Fibroblast of lung (primary cell): ENCODE data around the gene TIMM8A. TPM values are rescaled to one million over a fixed set of nuclear protein-coding genes. Genes with fewer than 3 reads are reported as not detected.

Experiments used
- DNase-seq, 2 donors: peaks; one replicate each; pipeline versions ENCODE4 v3.0.0 to v3.0.0-alpha.2; 2010; ENCODE audit warnings: low read depth in 2 of 2
- H2AFZ ChIP-seq: 2 replicates; pipeline ENCODE4 v1.5.1; 2012; ENCODE audit warnings: low read length, control low read depth, inconsistent platforms
- H3K27ac ChIP-seq: 2 replicates; pipeline ENCODE4 v1.5.1; 2011; ENCODE audit warnings: low read length, control low read depth; ENCODE audit not compliant: insufficient read depth
- H3K27me3 ChIP-seq: 2 replicates; pipeline ENCODE4 v1.5.1; 2011; ENCODE audit warnings: mild to moderate bottlenecking, low read length; ENCODE audit not compliant: control insufficient read depth, insufficient read depth
- H3K36me3 ChIP-seq: 2 replicates; pipeline ENCODE4 v1.5.1; 2011; ENCODE audit warnings: low read length; ENCODE audit not compliant: control insufficient read depth, insufficient read depth
- H3K4me1 ChIP-seq: 2 replicates; pipeline ENCODE4 v1.5.1; 2011; ENCODE audit warnings: low read length; ENCODE audit not compliant: control insufficient read depth, insufficient read depth; ENCODE audit errors: extremely low read depth
- H3K4me2 ChIP-seq: 2 replicates; pipeline ENCODE4 v1.5.1; 2011; ENCODE audit warnings: low read length, control low read depth; ENCODE audit not compliant: insufficient read depth; ENCODE audit errors: extremely low read depth
- H3K4me3 ChIP-seq, 4 experiments: fragments of 200-600 bp in 1 of 4; sonication (generic) in 1 of 4; replicated peaks in 1 of 4; 2 replicates each; pipeline ENCODE4 v1.5.1; 2011 to 2016; ENCODE audit warnings: low read length in 4 of 4, low read depth in 3 of 4, mild to moderate bottlenecking in 3 of 4, control low read depth in 2 of 4, inconsistent platforms in 1 of 4, mixed read lengths in 1 of 4; ENCODE audit not compliant: insufficient read depth in 1 of 4; ENCODE audit errors: control extremely low read depth in 1 of 4
- H3K79me2 ChIP-seq: 2 replicates; pipeline ENCODE4 v1.5.1; 2012; ENCODE audit warnings: mild to moderate bottlenecking, low read length, inconsistent platforms; ENCODE audit not compliant: control insufficient read depth, insufficient read depth
- H3K9ac ChIP-seq: 2 replicates; pipeline ENCODE4 v1.5.1; 2011; ENCODE audit warnings: mild to moderate bottlenecking, low read length, control low read depth; ENCODE audit not compliant: insufficient read depth
- H3K9me3 ChIP-seq: 2 replicates; pipeline ENCODE4 v1.5.1; 2012; ENCODE audit warnings: low read depth, low read length; ENCODE audit not compliant: control insufficient read depth, insufficient read depth
- H4K20me1 ChIP-seq: 2 replicates; pipeline ENCODE4 v1.5.1; 2011; ENCODE audit warnings: low read length; ENCODE audit not compliant: control insufficient read depth, insufficient read depth; ENCODE audit errors: extremely low read depth
- CTCF ChIP-seq, 2 donors: IDR thresholded peaks in 1 of 2; conservative IDR thresholded peaks in 1 of 2; 1 replicate in 1 of 2; 2 replicates in 1 of 2; pipeline ENCODE4 v1.5.1; 2011 to 2012; ENCODE audit warnings: low read length in 2 of 2, control low read depth in 1 of 2, inconsistent platforms in 1 of 2, low read depth in 1 of 2, mild to moderate bottlenecking in 1 of 2
- EZH2 ChIP-seq: IDR thresholded peaks from 2 replicates; pipeline ENCODE4 v1.5.1; 2012; ENCODE audit warnings: low read length, control low read depth, mild to moderate bottlenecking; ENCODE audit errors: missing control alignments
- polyA plus RNA-seq, 2 donors: library from polyadenylated mRNA; depleted of rRNA in 1 of 2; stranded (reverse) in 1 of 2; unstranded in 1 of 2; fragments of >200 nt; gene quantifications; 2 replicates each; pipeline ENCODE4 v1.2.1, GENCODE V29; 2011 to 2012; ENCODE audit warnings: missing spikeins in 1 of 2
- total RNA-seq: library from RNA; depleted of rRNA; stranded (reverse); fragments of >200 nt; gene quantifications from 2 replicates; pipeline ENCODE4 v1.2.1, GENCODE V29; 2014

TIMM8A gene
- total and polyA plus RNA-seq, 2 donors (not counting 1 experiment from before 2014, with no cell fraction given): 3.0 to 7.7 TPM

GRCh38 chrX:101357166-101357795, 8.7 kb upstream of the TIMM8A start:
- Histone ChIP-seq H3K79me2 (no peaks in the 10 kb centered on the region), H3K4me2 (no peak overlapping the region), H3K36me3 (no peaks in the 10 kb centered on the region), H2AFZ (no peak overlapping the region), H3K27ac (no peak overlapping the region), H3K9me3 (no peaks in the 10 kb centered on the region), H3K4me3 (no peak overlapping the region), H3K4me1 (no peaks in the 10 kb centered on the region), H3K9ac (no peak overlapping the region), H4K20me1 (no peaks in the 10 kb centered on the region), H3K27me3 (no peaks in the 10 kb centered on the region)
- no peak for TF ChIP-seq EZH2
- peak; percentile 28 to 42 for TF ChIP-seq CTCF (conservative IDR thresholded peaks at IDR 0.05 in 1 of 2, IDR thresholded peaks at IDR 0.05 in 1 of 2; ENCODE audit: low read depth in 1 of 2, low read length in 2 of 2)
- DNase-seq: peak in 1 of 2 donors; percentile 2

- Histone ChIP-seq H4K20me1 (no peaks in the 10 kb centered on the region), H3K36me3 (no peaks in the 10 kb centered on the region), H3K4me3 (peak overlapping the region; percentile 50 to 72 (median 70)), H2AFZ (no peak overlapping the region), H3K79me2 (peaks cover 13% of the 10 kb centered on the region), H3K27ac (peak overlapping the region; percentile 74), H3K4me1 (peaks cover 2% of the 10 kb centered on the region), H3K9me3 (no peaks in the 10 kb centered on the region), H3K9ac (no peak overlapping the region), H3K4me2 (peak overlapping the region; percentile 62), H3K27me3 (no peaks in the 10 kb centered on the region)
- no peak for TF ChIP-seq EZH2
- no peak for TF ChIP-seq CTCF (conservative IDR thresholded peaks at IDR 0.05 in 1 of 2, IDR thresholded peaks at IDR 0.05 in 1 of 2; ENCODE audit: low read depth in 1 of 2, low read length in 2 of 2)
- DNase-seq: no peak
Observed at GRCh38 chrX:101349193-101349562, 636 bp upstream of the TIMM8A start.

DNA sequence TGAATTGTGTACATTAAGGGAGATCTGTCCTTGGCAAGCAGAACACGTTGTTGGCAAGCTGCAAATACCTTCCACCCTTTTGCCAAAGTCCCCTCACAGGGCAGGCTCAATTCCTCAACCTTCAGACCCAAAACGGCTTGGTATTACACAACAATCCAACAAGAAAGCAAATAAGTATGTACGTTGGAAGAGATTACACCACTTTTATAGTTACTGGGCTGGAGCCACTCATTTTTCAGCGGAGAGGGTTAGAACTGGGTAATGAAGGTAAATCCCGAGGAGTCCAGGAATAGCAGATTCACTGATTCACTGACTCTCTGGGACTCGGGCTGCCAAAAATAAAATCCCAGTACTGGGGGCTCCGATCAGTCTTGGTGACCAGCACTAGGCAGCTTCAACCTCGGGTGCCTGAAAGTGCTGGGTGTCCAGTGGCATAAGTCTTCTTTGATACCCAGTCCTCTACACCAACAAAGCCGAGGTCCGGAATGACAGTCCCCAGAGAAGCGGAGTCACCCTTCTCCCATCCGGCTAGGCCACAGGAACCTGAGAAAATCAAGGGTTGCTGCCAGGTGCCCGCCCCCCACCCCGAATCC, 587 bp downstream of the TIMM8A start:
- Histone ChIP-seq H3K9me3 (no peaks in the 10 kb centered on the region), H3K27ac (peak overlapping the region; percentile 74), H3K4me3 (peak overlapping the region; percentile 50 to 72 (median 70)), H3K27me3 (no peaks in the 10 kb centered on the region), H4K20me1 (no peaks in the 10 kb centered on the region), H3K36me3 (no peaks in the 10 kb centered on the region), H2AFZ (peak overlapping the region; percentile 12), H3K4me2 (peak overlapping the region; percentile 64), H3K4me1 (peaks cover 2% of the 10 kb centered on the region), H3K9ac (peak overlapping the region; percentile 68), H3K79me2 (peaks cover 13% of the 10 kb centered on the region)
- DNase-seq: peak; percentile 9 to 20
- no peak for TF ChIP-seq CTCF (conservative IDR thresholded peaks at IDR 0.05 in 1 of 2, IDR thresholded peaks at IDR 0.05 in 1 of 2; ENCODE audit: low read depth in 1 of 2, low read length in 2 of 2)
- TF ChIP-seq EZH2: no peak
